GM15510 (cell line): ENCODE measurements around the gene TRPV5.

Source experiments
- POLR2A ChIP-seq: IDR thresholded peaks from 3 replicates; pipeline ENCODE4 v1.6.1; 2011; ENCODE audit warnings: borderline replicate concordance; ENCODE audit not compliant: insufficient read length; ENCODE audit errors: extremely low read depth

The TRPV5 gene

DNA sequence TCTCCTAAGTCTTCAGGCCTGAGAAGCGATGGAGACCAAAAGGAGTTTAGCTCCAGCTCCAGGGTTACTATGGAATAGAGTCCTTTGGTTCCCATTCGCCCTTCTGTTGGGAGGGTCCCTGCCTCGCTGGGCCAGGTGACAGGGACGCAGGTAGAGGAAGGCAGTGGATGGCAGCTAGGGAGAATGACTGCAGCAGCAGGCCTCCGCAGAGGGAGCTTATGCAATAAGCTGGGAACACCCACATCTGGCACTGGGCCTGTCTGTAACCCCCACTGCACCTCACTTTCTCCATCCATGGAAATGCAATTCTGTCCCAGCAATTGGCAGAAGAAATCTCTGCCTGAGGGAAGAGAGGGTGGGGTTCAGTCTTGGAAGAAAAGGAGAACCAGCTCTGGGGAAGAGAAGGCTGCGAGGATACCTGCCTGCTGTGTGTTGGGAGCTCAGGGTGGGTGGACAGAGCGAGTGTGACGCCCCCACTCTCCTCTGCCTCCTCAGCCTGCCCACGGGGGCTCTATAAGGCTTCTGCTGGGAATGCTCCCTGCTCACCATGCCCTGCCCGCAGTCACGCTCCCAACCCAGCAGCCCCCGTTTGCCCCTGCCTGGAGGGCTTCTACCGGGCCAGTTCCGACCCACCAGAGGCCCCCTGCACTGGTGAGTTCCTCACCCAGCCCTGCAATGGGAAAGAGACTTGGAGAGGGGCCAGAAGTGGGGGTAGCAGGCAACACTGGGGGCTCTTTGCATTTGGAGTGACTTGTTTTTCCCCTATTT lies 68.4 kb downstream of the TRPV5 start:
- TF ChIP-seq POLR2A = no peak

DNA sequence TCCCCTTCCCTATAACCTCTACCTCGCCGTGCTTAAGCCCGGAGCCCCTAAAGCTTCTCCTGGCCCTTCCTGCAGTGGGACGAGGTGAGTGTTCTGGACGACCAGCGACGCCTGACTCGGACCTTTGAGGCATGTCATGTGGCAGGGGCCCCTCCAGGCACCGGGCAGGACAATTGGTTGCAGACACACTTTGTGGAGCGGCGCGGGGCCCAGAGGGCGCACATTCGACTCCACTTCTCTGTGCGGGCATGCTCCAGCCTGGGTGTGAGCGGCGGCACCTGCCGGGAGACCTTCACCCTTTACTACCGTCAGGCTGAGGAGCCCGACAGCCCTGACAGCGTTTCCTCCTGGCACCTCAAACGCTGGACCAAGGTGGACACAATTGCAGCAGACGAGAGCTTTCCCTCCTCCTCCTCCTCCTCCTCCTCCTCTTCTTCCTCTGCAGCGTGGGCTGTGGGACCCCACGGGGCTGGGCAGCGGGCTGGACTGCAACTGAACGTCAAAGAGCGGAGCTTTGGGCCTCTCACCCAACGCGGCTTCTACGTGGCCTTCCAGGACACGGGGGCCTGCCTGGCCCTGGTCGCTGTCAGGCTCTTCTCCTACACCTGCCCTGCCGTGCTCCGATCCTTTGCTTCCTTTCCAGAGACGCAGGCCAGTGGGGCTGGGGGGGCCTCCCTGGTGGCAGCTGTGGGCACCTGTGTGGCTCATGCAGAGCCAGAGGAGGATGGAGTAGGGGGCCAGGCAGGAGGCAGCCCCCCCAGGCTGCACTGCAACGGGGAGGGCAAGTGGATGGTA lies 69.5 kb downstream of the TRPV5 start:
- TF ChIP-seq POLR2A = no peak

DNA sequence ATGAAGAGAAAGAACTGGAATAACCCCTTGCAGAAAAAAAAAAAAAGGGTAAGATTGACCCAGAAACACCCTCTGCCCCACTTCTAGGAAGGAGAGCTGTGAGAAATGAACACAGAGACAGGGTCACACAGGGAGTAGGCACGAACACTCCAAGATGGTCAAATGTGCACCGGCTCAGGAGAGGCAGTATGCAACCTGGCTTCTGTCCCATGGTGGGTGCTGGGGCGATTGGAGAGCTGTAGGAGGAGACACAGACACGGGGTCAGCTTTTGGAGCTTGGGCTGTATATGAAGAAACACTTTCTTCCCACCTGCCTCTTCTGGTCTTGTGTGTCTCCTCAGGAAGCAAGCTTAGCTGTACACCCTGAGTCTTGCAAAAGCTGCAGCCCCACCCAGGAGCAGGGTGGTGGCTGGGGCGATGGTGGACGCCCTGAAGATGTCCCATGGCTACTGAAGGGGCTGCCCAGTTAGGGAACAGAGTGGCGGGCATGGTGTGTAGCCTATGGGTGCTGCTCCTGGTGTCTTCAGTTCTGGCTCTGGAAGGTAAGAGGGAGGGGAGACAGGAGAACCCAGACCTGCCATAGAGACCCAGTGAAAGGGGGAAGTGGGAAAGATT lies 70.7 kb downstream of the TRPV5 start:
- no peak for TF ChIP-seq POLR2A

DNA sequence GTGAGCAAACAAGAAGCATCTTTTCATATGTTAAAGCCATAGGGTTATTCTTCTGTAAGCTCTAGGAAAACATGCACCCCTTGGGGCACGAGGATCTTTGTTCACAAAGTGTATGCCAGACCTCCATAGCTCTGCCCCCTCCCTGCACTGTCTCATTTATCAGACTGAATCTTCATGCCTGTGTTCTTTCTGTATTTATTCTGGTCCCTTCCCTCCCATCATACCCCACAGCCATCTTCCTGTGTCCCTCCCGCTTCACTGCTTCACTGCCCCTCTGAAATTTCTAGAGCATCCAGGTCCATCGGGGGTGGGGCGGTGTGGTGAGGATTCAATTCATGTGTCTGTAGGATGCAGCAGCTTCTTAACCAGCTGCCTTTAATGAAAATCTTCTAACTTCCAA lies 71.2 kb downstream of the TRPV5 start:
- TF ChIP-seq POLR2A = no peak

DNA sequence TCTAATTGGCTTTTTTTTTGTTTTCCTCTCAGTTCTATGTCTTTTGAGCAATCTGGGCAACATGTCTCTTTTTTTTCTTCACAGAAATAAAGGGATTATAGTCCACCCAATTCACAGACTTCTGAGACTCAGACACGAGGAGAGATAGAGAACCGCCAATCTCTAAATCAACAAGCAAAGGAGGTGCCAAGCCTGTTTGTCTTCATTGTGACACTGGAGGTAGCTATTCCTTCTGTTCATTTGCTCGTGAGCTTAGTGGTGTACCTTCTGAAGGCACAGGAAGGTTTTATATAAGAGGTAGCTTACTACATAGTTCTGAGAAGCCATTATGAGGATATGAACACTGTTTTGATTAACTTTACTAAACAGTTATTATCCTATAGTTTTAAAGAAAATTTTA lies 72.6 kb downstream of the TRPV5 start:
- TF ChIP-seq POLR2A = no peak

DNA sequence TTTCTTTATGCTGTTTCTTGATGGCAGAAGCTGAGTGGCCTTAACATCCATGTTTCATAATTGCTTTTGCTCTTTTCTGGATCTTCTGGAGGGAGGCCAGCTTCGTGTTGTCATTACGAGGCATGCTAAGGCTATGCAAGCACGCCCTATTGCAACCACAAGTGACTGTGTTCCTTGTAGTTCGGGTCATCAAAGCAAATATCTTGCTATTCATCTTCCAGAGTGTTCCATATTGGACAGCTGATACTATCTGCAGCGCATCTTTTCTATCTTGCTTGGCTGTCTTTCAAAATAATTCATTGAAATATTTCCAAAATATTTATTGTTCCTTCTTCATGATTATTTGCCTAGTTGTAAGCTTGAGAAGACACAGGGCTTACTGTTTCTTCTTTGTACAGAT lies 73.7 kb downstream of the TRPV5 start:
- TF ChIP-seq POLR2A = no peak

DNA sequence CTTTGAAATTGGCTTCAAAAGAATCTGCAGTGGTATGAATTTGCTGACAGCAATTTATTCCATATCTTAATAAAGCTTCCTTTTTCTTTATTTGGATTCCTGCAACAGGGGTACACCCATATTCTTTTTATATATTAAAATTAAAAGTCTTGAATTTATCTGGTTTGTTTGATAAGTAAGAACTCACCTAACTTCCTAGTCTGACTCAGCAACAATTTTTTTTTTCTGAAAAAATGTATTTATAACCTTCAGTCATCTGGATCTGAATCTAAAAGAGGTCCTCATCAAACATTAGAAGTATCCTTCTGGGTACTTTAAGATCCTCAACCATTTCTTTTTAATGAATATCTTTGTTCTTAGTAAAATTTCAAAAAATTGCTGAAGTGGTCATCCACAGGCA lies 74.1 kb downstream of the TRPV5 start:
- no peak for TF ChIP-seq POLR2A
